Measurements from ENCODE around the gene FUT8. TPM values are rescaled to one million over a fixed set of nuclear protein-coding genes. Genes with fewer than 3 reads are reported as not detected.

Gene FUT8
- polyA plus RNA-seq, 1 experiment: 45.1 TPM

DNA sequence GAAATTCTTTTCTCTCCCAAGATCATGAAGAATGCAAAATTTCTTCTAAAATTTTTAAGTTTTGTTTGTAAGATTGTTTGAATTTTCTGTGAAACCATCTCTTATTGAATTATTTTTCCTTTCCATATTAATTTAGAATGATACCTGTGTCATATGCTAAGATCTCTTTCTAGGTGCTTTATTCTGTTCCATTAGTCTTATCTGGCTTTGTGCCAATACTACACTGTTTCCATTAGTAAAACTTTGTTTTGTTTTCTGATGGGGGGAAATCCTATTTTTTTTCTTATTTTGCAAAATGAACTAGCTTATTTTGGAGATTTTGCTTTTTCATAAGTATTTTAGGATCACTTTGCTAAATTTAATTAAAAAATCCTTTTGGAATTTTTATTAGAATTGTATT, 193.9 kb downstream of the FUT8 start:
- DNase-seq (ENCODE audit: low read depth, low spot score): no peak
- TF ChIP-seq, protein P1, sequence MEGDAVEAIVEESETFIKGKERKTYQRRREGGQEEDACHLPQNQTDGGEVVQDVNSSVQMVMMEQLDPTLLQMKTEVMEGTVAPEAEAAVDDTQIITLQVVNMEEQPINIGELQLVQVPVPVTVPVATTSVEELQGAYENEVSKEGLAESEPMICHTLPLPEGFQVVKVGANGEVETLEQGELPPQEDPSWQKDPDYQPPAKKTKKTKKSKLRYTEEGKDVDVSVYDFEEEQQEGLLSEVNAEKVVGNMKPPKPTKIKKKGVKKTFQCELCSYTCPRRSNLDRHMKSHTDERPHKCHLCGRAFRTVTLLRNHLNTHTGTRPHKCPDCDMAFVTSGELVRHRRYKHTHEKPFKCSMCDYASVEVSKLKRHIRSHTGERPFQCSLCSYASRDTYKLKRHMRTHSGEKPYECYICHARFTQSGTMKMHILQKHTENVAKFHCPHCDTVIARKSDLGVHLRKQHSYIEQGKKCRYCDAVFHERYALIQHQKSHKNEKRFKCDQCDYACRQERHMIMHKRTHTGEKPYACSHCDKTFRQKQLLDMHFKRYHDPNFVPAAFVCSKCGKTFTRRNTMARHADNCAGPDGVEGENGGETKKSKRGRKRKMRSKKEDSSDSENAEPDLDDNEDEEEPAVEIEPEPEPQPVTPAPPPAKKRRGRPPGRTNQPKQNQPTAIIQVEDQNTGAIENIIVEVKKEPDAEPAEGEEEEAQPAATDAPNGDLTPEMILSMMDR (IDR thresholded peaks at IDR 0.05; ENCODE audit: low read depth, low read length): no peak
- ChIA-PET POLR2A (interaction anchor here (0.7 kb wide), 1 partner anchor 193 kb away, joined by 3 read pairs; no protein-coding TSS in a partner anchor), CTCF (no interaction called here)
- H3K4me3 ChIP-seq (ENCODE audit: low read depth, low read length): no peak overlapping the region
- no peaks in the 10 kb centered on the region for H3K9me3 ChIP-seq (ENCODE audit: control insufficient read depth, insufficient read depth, low read length)
- H3K27ac ChIP-seq (ENCODE audit: low read depth, low read length): no peak overlapping the region
- no peaks in the 10 kb centered on the region for H3K27me3 ChIP-seq (ENCODE audit: control insufficient read depth, insufficient read depth, low read length)

GRCh38 chr14:65613131-65613650, 200.7 kb downstream of the FUT8 start:
- Histone ChIP-seq H3K27me3 (ENCODE audit: control insufficient read depth, insufficient read depth, low read length) (no peaks in the 10 kb centered on the region), H3K9me3 (ENCODE audit: control insufficient read depth, insufficient read depth, low read length) (no peaks in the 10 kb centered on the region), H3K4me3 (ENCODE audit: low read depth, low read length) (no peak overlapping the region), H3K27ac (ENCODE audit: low read depth, low read length) (no peak overlapping the region)
- DNase-seq (ENCODE audit: low read depth, low spot score): no peak
- ChIA-PET CTCF (no interaction called here), POLR2A (no interaction called here)
- TF ChIP-seq, protein P1 (IDR thresholded peaks at IDR 0.05; ENCODE audit: low read depth, low read length): no peak

DNA sequence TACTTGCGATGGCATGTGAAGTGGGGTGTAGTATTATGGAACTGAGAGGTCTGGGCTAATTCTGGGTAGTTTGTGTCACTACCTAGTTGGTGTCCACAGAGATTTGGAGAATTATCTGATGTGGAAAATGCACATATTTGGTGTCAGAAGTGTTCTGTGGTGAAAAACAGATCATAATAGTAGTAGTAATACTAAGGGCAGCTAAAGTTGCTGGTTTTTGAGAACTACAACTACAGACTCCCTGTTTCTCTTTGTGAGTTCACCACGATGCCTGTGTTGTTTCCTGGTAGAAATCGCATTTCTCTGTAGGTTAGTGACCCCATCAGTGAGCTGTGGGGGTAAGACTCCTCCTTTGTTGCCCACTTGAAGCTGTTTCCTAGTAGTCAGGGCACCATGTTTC, 206.5 kb downstream of the FUT8 start:
- Histone ChIP-seq H3K4me3 (ENCODE audit: low read depth, low read length) (no peak overlapping the region), H3K27ac (ENCODE audit: low read depth, low read length) (no peak overlapping the region), H3K27me3 (ENCODE audit: control insufficient read depth, insufficient read depth, low read length) (no peaks in the 10 kb centered on the region), H3K9me3 (ENCODE audit: control insufficient read depth, insufficient read depth, low read length) (no peaks in the 10 kb centered on the region)
- CTCF ChIA-PET: interaction anchor here (1.9 kb wide), 1 partner anchor 206 kb away, joined by 8 read pairs; no protein-coding TSS in a partner anchor
- POLR2A ChIA-PET: no interaction called here
- DNase-seq (ENCODE audit: low read depth, low spot score): no peak
- TF ChIP-seq, protein P1 (IDR thresholded peaks at IDR 0.05; ENCODE audit: low read depth, low read length): no peak

- DNase-seq (ENCODE audit: low read depth, low spot score): no peak
- Histone ChIP-seq H3K27me3 (ENCODE audit: control insufficient read depth, insufficient read depth, low read length) (no peaks in the 10 kb centered on the region), H3K9me3 (ENCODE audit: control insufficient read depth, insufficient read depth, low read length) (no peaks in the 10 kb centered on the region), H3K4me3 (ENCODE audit: low read depth, low read length) (no peak overlapping the region), H3K27ac (ENCODE audit: low read depth, low read length) (no peak overlapping the region)
- TF ChIP-seq, protein P1 (IDR thresholded peaks at IDR 0.05; ENCODE audit: low read depth, low read length): no peak
- POLR2A ChIA-PET: no interaction called here
- CTCF ChIA-PET: interaction anchor here (0.9 to 1.9 kb wide), 3 partner anchors 205 to 455 kb away, joined by 3 to 8 read pairs (median 3); no protein-coding TSS in a partner anchor
These were observed 207.7 kb downstream of the FUT8 start for GRCh38 chr14:65620195-65620594.

GRCh38 chr14:65622703-65623102, 210.2 kb downstream of the FUT8 start:
- no peak overlapping the region for H3K4me3 ChIP-seq (ENCODE audit: low read depth, low read length)
- H3K27ac ChIP-seq (ENCODE audit: low read depth, low read length): no peak overlapping the region
- no peaks in the 10 kb centered on the region for H3K27me3 ChIP-seq (ENCODE audit: control insufficient read depth, insufficient read depth, low read length)
- CTCF ChIA-PET: no interaction called here
- no peaks in the 10 kb centered on the region for H3K9me3 ChIP-seq (ENCODE audit: control insufficient read depth, insufficient read depth, low read length)
- TF ChIP-seq, protein P1 (IDR thresholded peaks at IDR 0.05; ENCODE audit: low read depth, low read length): no peak
- POLR2A ChIA-PET: no interaction called here
- DNase-seq (ENCODE audit: low read depth, low spot score): no peak
